ENCODE data around the gene CRYBG1. TPM values are rescaled to one million over a fixed set of nuclear protein-coding genes. Genes with fewer than 3 reads are reported as not detected.

CRYBG1 gene
- polyA plus RNA-seq, 1 donor from 2014 or later, result 0.73 TPM

GRCh38 chr6:106434530-106434929 lies 74.0 kb downstream of the CRYBG1 start:
- no peak overlapping the region for H3K9ac ChIP-seq (ENCODE audit: low read length)
- H3K27me3 ChIP-seq (ENCODE audit: insufficient read depth, low read depth, low read length), result no peaks in the 10 kb centered on the region
- no peak overlapping the region for H3K4me3 ChIP-seq (ENCODE audit: low read length)
- TF ChIP-seq TAF1 (IDR thresholded peaks at IDR 0.05; ENCODE audit: low read depth), result no peak
- no peaks in the 10 kb centered on the region for H3K36me3 ChIP-seq (ENCODE audit: insufficient read depth, low read length)
- no peaks in the 10 kb centered on the region for H3K9me2 ChIP-seq (ENCODE audit: insufficient read depth, low read length)
- no peaks in the 10 kb centered on the region for H3K9me3 ChIP-seq (ENCODE audit: low read length)
- no peaks in the 10 kb centered on the region for H4K20me1 ChIP-seq (ENCODE audit: insufficient read depth)
- H3K27ac ChIP-seq (ENCODE audit: low read length), result no peak overlapping the region
- no peak overlapping the region for H2AFZ ChIP-seq (ENCODE audit: low read depth, low read length)
- H3K79me2 ChIP-seq (replicated peaks; ENCODE audit: insufficient read depth, low read length), result no peaks in the 10 kb centered on the region
- H3F3A ChIP-seq (ENCODE audit: insufficient read depth, low read length, poor library complexity, severe bottlenecking), result no peaks in the 10 kb centered on the region
- no peak overlapping the region for H3K4me2 ChIP-seq (ENCODE audit: low read length)

- Histone ChIP-seq H2AFZ (ENCODE audit: low read depth, low read length) (no peak overlapping the region), H3K36me3 (ENCODE audit: insufficient read depth, low read length) (no peaks in the 10 kb centered on the region), H3K9me3 (ENCODE audit: low read length) (no peaks in the 10 kb centered on the region), H3K4me2 (ENCODE audit: low read length) (no peak overlapping the region), H3F3A (ENCODE audit: insufficient read depth, low read length, poor library complexity, severe bottlenecking) (no peaks in the 10 kb centered on the region), H3K9ac (ENCODE audit: low read length) (no peak overlapping the region), H3K27me3 (ENCODE audit: insufficient read depth, low read depth, low read length) (no peaks in the 10 kb centered on the region), H4K20me1 (ENCODE audit: insufficient read depth) (no peaks in the 10 kb centered on the region), H3K9me2 (ENCODE audit: insufficient read depth, low read length) (no peaks in the 10 kb centered on the region), H3K27ac (ENCODE audit: low read length) (no peak overlapping the region), H3K79me2 (replicated peaks; ENCODE audit: insufficient read depth, low read length) (no peaks in the 10 kb centered on the region), H3K4me3 (ENCODE audit: low read length) (no peak overlapping the region)
- TF ChIP-seq MXI1 (conservative IDR thresholded peaks at IDR 0.05; ENCODE audit: poor library complexity, severe bottlenecking) (no peak), SMC3 (conservative IDR thresholded peaks at IDR 0.05; ENCODE audit: poor library complexity) (no peak), EZH2 (IDR thresholded peaks at IDR 0.05; ENCODE audit: borderline replicate concordance, insufficient read depth, low read length, poor library complexity, severe bottlenecking) (no peak), RAD21 (conservative IDR thresholded peaks at IDR 0.05) (no peak), EP300 (conservative IDR thresholded peaks at IDR 0.05; ENCODE audit: poor library complexity, severe bottlenecking) (no peak), TAF1 (IDR thresholded peaks at IDR 0.05; ENCODE audit: low read depth) (no peak), CTCF (IDR thresholded peaks at IDR 0.05; ENCODE audit: poor library complexity, severe bottlenecking) (no peak), POLR2AphosphoS5 (IDR thresholded peaks at IDR 0.05) (no peak), REST (IDR thresholded peaks at IDR 0.05; ENCODE audit: borderline replicate concordance) (no peak)
These were observed 78.9 kb downstream of the CRYBG1 start for GRCh38 chr6:106439459-106439858.

GRCh38 chr6:106440546-106440945 lies 80.0 kb downstream of the CRYBG1 start:
- no peaks in the 10 kb centered on the region for H3K9me3 ChIP-seq (ENCODE audit: low read length)
- H3K9ac ChIP-seq (ENCODE audit: low read length), result no peak overlapping the region
- H3K27me3 ChIP-seq (ENCODE audit: insufficient read depth, low read depth, low read length), result no peaks in the 10 kb centered on the region
- H2AFZ ChIP-seq (ENCODE audit: low read depth, low read length), result no peak overlapping the region
- H3K27ac ChIP-seq (ENCODE audit: low read length), result no peak overlapping the region
- H3K4me3 ChIP-seq (ENCODE audit: low read length), result no peak overlapping the region
- H3K36me3 ChIP-seq (ENCODE audit: insufficient read depth, low read length), result no peaks in the 10 kb centered on the region
- no peaks in the 10 kb centered on the region for H3F3A ChIP-seq (ENCODE audit: insufficient read depth, low read length, poor library complexity, severe bottlenecking)
- no peak for TF ChIP-seq EP300 (conservative IDR thresholded peaks at IDR 0.05; ENCODE audit: poor library complexity, severe bottlenecking)
- no peak for TF ChIP-seq REST (IDR thresholded peaks at IDR 0.05; ENCODE audit: borderline replicate concordance)
- no peak for TF ChIP-seq POLR2AphosphoS5 (IDR thresholded peaks at IDR 0.05)
- TF ChIP-seq EZH2 (IDR thresholded peaks at IDR 0.05; ENCODE audit: borderline replicate concordance, insufficient read depth, low read length, poor library complexity, severe bottlenecking), result no peak
- no peak for TF ChIP-seq SMC3 (conservative IDR thresholded peaks at IDR 0.05; ENCODE audit: poor library complexity)
- no peak for TF ChIP-seq TAF1 (IDR thresholded peaks at IDR 0.05; ENCODE audit: low read depth)
- TF ChIP-seq RAD21 (conservative IDR thresholded peaks at IDR 0.05), result no peak
- TF ChIP-seq MXI1 (conservative IDR thresholded peaks at IDR 0.05; ENCODE audit: poor library complexity, severe bottlenecking), result no peak
- no peak for TF ChIP-seq CTCF (IDR thresholded peaks at IDR 0.05; ENCODE audit: poor library complexity, severe bottlenecking)
- no peak overlapping the region for H3K4me2 ChIP-seq (ENCODE audit: low read length)
- H4K20me1 ChIP-seq (ENCODE audit: insufficient read depth), result no peaks in the 10 kb centered on the region
- no peaks in the 10 kb centered on the region for H3K79me2 ChIP-seq (replicated peaks; ENCODE audit: insufficient read depth, low read length)
- H3K9me2 ChIP-seq (ENCODE audit: insufficient read depth, low read length), result no peaks in the 10 kb centered on the region
